Vagina (tissue), 2 donors: ENCODE results near the gene UGT2B15.

Experiments
- CTCF ChIP-seq, 3 experiments: fragments of 450-650 bp in 2 of 3; fragments of 200-600 bp in 1 of 3; sonication (generic) in 1 of 3; IDR thresholded peaks; one replicate each; pipeline ENCODE4 v1.5.1; 2017 to 2019; ENCODE audit warnings: antibody characterized with exemption in 3 of 3, mild to moderate bottlenecking in 2 of 3, moderate library complexity in 2 of 3
- POLR2AphosphoS5 ChIP-seq, 2 donors: sonication (generic); formaldehyde crosslinking; IDR thresholded peaks; one replicate each; pipeline ENCODE4 v1.9.0; 2017; ENCODE audit warnings: antibody characterized with exemption in 2 of 2, mild to moderate bottlenecking in 2 of 2, low read depth in 1 of 2; ENCODE audit not compliant: insufficient read depth in 1 of 2

- TF ChIP-seq CTCF (IDR thresholded peaks at IDR 0.05) = no peak
- TF ChIP-seq POLR2AphosphoS5 (IDR thresholded peaks at IDR 0.05; ENCODE audit: insufficient read depth in 1 of 2, low read depth in 1 of 2) = no peak
Observed at GRCh38 chr4:68615699-68616422, 54.6 kb downstream of the UGT2B15 start.
